Liver (tissue), 9 donors: Measurements from ENCODE around the gene PNPLA3. TPM values are rescaled to one million over a fixed set of nuclear protein-coding genes. Genes with fewer than 3 reads are reported as not detected.

ENCODE experiments used
- DNase-seq: peaks from one replicate; pipeline ENCODE4 v3.0.0-alpha.2; 2017; ENCODE audit warnings: low spot score
- H3K27ac ChIP-seq, 2 donors: one replicate each; pipeline ENCODE4 v1.7.0; 2013; ENCODE audit warnings: inconsistent platforms in 2 of 2, low read length in 2 of 2, control low read depth in 1 of 2, low read depth in 1 of 2, mild to moderate bottlenecking in 1 of 2
- H3K27me3 ChIP-seq, 4 donors: one replicate each; pipeline versions ENCODE4 v1.6.1 to v1.7.0; 2013; ENCODE audit warnings: low read length in 3 of 4, inconsistent platforms in 1 of 4, mild to moderate bottlenecking in 1 of 4, moderate library complexity in 1 of 4; ENCODE audit not compliant: control insufficient read depth in 4 of 4, insufficient read depth in 4 of 4
- H3K36me3 ChIP-seq, 4 donors: one replicate each; pipeline versions ENCODE4 v1.6.1 to v1.7.0; 2013; ENCODE audit warnings: low read length in 3 of 4, mild to moderate bottlenecking in 3 of 4, low read depth in 1 of 4, moderate library complexity in 1 of 4; ENCODE audit not compliant: control insufficient read depth in 4 of 4, insufficient read depth in 3 of 4
- H3K4me1 ChIP-seq, 4 donors: one replicate each; pipeline versions ENCODE4 v1.6.1 to v1.7.0; 2013; ENCODE audit warnings: low read length in 3 of 4, mild to moderate bottlenecking in 3 of 4, moderate library complexity in 1 of 4; ENCODE audit not compliant: control insufficient read depth in 4 of 4, insufficient read depth in 4 of 4
- H3K4me3 ChIP-seq, 3 donors: one replicate each; pipeline versions ENCODE4 v1.6.1 to v1.7.0; 2013; ENCODE audit warnings: low read length in 3 of 3, control low read depth in 1 of 3, low read depth in 1 of 3, mild to moderate bottlenecking in 1 of 3
- H3K9ac ChIP-seq, 2 donors: one replicate each; pipeline ENCODE4 v1.7.0; 2013; ENCODE audit warnings: low read length in 2 of 2, mild to moderate bottlenecking in 2 of 2, moderate library complexity in 2 of 2, control low read depth in 1 of 2, low read depth in 1 of 2
- H3K9me3 ChIP-seq, 4 donors: one replicate each; pipeline versions ENCODE4 v1.6.1 to v1.7.0; 2013; ENCODE audit warnings: low read length in 3 of 4; ENCODE audit not compliant: control insufficient read depth in 4 of 4
- ATF3 ChIP-seq: IDR thresholded peaks from 2 replicates; pipeline ENCODE4 v1.6.1; 2016; ENCODE audit warnings: antibody characterized with exemption
- CTCF ChIP-seq: fragments of 150-350 bp; IDR thresholded peaks from 2 replicates; pipeline ENCODE4 v1.5.1; 2017; ENCODE audit warnings: improper control_type of control experiment, low read depth, low read length; ENCODE audit not compliant: missing input control
- EGR1 ChIP-seq, 2 donors: IDR thresholded peaks; 2 replicates each; pipeline ENCODE4 v1.6.1; 2016 to 2018; ENCODE audit warnings: antibody characterized with exemption in 2 of 2, low read depth in 2 of 2
- FOXA1 ChIP-seq: IDR thresholded peaks from 2 replicates; pipeline ENCODE4 v1.6.1; 2016; ENCODE audit warnings: antibody characterized with exemption
- FOXA2 ChIP-seq: IDR thresholded peaks from 2 replicates; pipeline ENCODE4 v1.6.1; 2016; ENCODE audit warnings: antibody characterized with exemption
- GABPA ChIP-seq, 2 donors: IDR thresholded peaks in 1 of 2; conservative IDR thresholded peaks in 1 of 2; 2 replicates each; pipeline ENCODE4 v1.6.1; 2016; ENCODE audit warnings: antibody characterized with exemption in 2 of 2, mild to moderate bottlenecking in 1 of 2, moderate library complexity in 1 of 2
- HNF4A ChIP-seq, 2 donors: conservative IDR thresholded peaks; 2 replicates each; pipeline ENCODE4 v1.6.1; 2016; ENCODE audit warnings: antibody characterized with exemption in 2 of 2, mild to moderate bottlenecking in 2 of 2
- HNF4G ChIP-seq: IDR thresholded peaks from 2 replicates; pipeline ENCODE4 v1.6.1; 2016; ENCODE audit warnings: antibody characterized with exemption
- JUND ChIP-seq, 2 donors: IDR thresholded peaks; 2 replicates each; pipeline ENCODE4 v1.6.1; 2016; ENCODE audit warnings: antibody characterized with exemption in 2 of 2
- MAX ChIP-seq: IDR thresholded peaks from 2 replicates; pipeline ENCODE4 v1.6.1; 2016; ENCODE audit warnings: antibody characterized with exemption
- NR2F2 ChIP-seq: IDR thresholded peaks from 2 replicates; pipeline ENCODE4 v1.6.1; 2016; ENCODE audit warnings: antibody characterized with exemption
- RAD21 ChIP-seq, 2 donors: IDR thresholded peaks; 2 replicates each; pipeline ENCODE4 v1.6.1; 2016; ENCODE audit warnings: antibody characterized with exemption in 2 of 2, mild to moderate bottlenecking in 2 of 2
- REST ChIP-seq: IDR thresholded peaks from 2 replicates; pipeline ENCODE4 v1.6.1; 2016; ENCODE audit warnings: antibody characterized with exemption, mild to moderate bottlenecking
- RXRA ChIP-seq, 2 donors: IDR thresholded peaks; 2 replicates each; pipeline ENCODE4 v1.6.1; 2017 to 2018; ENCODE audit warnings: antibody characterized with exemption in 2 of 2, mild to moderate bottlenecking in 1 of 2
- SP1 ChIP-seq: IDR thresholded peaks from 2 replicates; pipeline ENCODE4 v1.6.1; 2018; ENCODE audit warnings: antibody characterized with exemption, mild to moderate bottlenecking
- TAF1 ChIP-seq: conservative IDR thresholded peaks from 2 replicates; pipeline ENCODE4 v1.6.1; 2016; ENCODE audit warnings: antibody characterized with exemption, mild to moderate bottlenecking
- YY1 ChIP-seq: IDR thresholded peaks from 2 replicates; pipeline ENCODE4 v1.6.1; 2016; ENCODE audit warnings: antibody characterized with exemption, mild to moderate bottlenecking
- ZBTB33 ChIP-seq: IDR thresholded peaks from 2 replicates; pipeline ENCODE4 v1.6.1; 2016; ENCODE audit warnings: antibody characterized with exemption
- WGBS: extraction: QIAGEN DNeasy Blood & Tissue Kit; methylation state at CpG from one replicate; pipeline ENCODE4 v1.1.7; 2013; 5-methylcytosine and 5-hydroxymethylcytosine counted together
- polyA plus RNA-seq, 2 donors: library from polyadenylated mRNA; stranded (reverse) in 1 of 2; unstranded in 1 of 2; fragments of 200-250 nt in 1 of 2; fragments of >200 nt in 1 of 2; fragmentation: Nextera tagmentation in 1 of 2; extraction: Ambion mirVana in 1 of 2; gene quantifications; one replicate each; pipeline versions ENCODE4 v1.2.1 to v1.2.3, GENCODE V29; 2013 to 2015
- total RNA-seq, 2 donors: library from RNA; depleted of rRNA; stranded (reverse); fragments of >200 nt; gene quantifications; one replicate each; pipeline ENCODE4 v1.2.3, GENCODE V29; 2014
- donor health status: healthy.
- donor health status: healthy.
- donor health status: healthy.
- donor health status: healthy.
- donor health status: healthy.

Gene PNPLA3
- total and polyA plus RNA-seq, 4 donors = 15.9 to 59.1 (median 24.8) TPM

GRCh38 chr22:43967069-43967468, 43.5 kb downstream of the PNPLA3 start:
- 95% methylated on average over 7 of the region's 7 CpGs for WGBS
- peaks cover 15 to 65% (median 39%) of the 10 kb centered on the region in 4 donors for H3K36me3 ChIP-seq

GRCh38 chr22:43968614-43969013, 45.0 kb downstream of the PNPLA3 start:
- TF ChIP-seq YY1 (no peak), SP1 (no peak), HNF4A (conservative IDR thresholded peaks at IDR 0.05) (no peak), FOXA2 (no peak), GABPA (IDR thresholded peaks at IDR 0.05 in 1 of 2, conservative IDR thresholded peaks at IDR 0.05 in 1 of 2) (no peak), JUND (IDR thresholded peaks at IDR 0.05) (no peak), NR2F2 (no peak), RXRA (IDR thresholded peaks at IDR 0.05) (no peak), FOXA1 (no peak), MAX (no peak), RAD21 (IDR thresholded peaks at IDR 0.05) (no peak), TAF1 (no peak), EGR1 (IDR thresholded peaks at IDR 0.05; ENCODE audit: low read depth in 2 of 2) (no peak), REST (no peak), ATF3 (no peak), ZBTB33 (no peak), CTCF (no peak), HNF4G (no peak)
- H3K27me3 ChIP-seq = no peaks in the 10 kb centered on the region

More at GRCh38 chr22:43967069-43967468, 43.5 kb downstream of the PNPLA3 start:
- no peak overlapping the region for H3K9ac ChIP-seq
- peaks cover 0 to 3% (median 0%) of the 10 kb centered on the region in 4 donors for H3K4me1 ChIP-seq
- H3K4me3 ChIP-seq = no peak overlapping the region
- DNase-seq = no peak
- no peaks in the 10 kb centered on the region for H3K27me3 ChIP-seq
- TF ChIP-seq NR2F2 = no peak
- H3K9me3 ChIP-seq = no peaks in the 10 kb centered on the region
- H3K27ac ChIP-seq = no peak overlapping the region

More at GRCh38 chr22:43968614-43969013, 45.0 kb downstream of the PNPLA3 start:
- H3K9me3 ChIP-seq = no peaks in the 10 kb centered on the region
- 98% methylated on average over 7 of the region's 7 CpGs for WGBS
- DNase-seq = no peak
- H3K4me3 ChIP-seq = no peak overlapping the region
- H3K4me1 ChIP-seq = peaks cover 0 to 3% (median 0%) of the 10 kb centered on the region in 4 donors
- no peak overlapping the region for H3K9ac ChIP-seq
- H3K36me3 ChIP-seq = peaks cover 18 to 71% (median 50%) of the 10 kb centered on the region in 4 donors
- H3K27ac ChIP-seq = no peak overlapping the region
